VCaP (cell line): ENCODE measurements around the gene ARFRP1.
"Not testable (repeated sequence)": the region's sequence is repeated elsewhere in the genome, so short reads cannot be mapped to it uniquely, and the experiment has no call there.

ENCODE experiments used
- H3K27ac ChIP-seq: fragments of 450-650 bp; 2 replicates; pipeline ENCODE4 v1.5.1; 2017
- CTCF ChIP-seq: fragments of 450-650 bp; conservative IDR thresholded peaks from 2 replicates; pipeline ENCODE4 v1.5.1; 2017; ENCODE audit warnings: mild to moderate bottlenecking, moderate library complexity

The ARFRP1 gene

DNA sequence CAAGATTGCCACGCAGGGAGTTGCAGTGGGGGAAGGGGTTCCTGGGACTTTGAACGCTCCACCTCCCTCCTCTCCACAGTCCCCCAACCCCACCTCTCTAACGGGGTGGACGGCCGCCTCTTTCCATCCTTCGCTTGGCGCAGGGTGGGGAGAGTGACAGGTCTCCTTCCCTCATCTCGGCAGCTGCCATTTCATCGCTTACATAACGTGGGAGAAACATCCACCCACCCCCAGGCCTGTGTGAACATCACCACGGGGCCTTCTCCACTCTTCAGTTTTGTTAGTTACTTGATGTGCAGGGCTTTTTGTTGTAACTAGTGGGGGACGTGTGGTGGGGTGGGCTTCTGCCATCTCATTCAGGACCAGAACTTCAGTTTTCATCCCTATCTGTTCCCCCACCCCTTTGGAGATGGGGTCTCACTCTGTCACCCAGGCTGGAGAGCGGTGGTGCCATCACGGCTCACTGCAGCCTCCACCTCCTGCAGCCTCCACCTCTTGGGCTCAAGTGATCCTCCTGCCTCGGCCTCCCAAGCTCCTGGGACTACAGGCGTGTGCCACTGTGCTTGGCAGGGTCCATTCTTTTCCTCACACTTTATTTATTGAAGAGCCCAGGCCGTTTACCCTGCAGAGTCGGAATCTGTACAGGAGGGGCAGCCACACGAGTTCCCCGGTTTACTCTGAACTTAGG lies 32.0 kb downstream of the ARFRP1 start:
- no peak overlapping the region for H3K27ac ChIP-seq
- no peak for TF ChIP-seq CTCF

DNA sequence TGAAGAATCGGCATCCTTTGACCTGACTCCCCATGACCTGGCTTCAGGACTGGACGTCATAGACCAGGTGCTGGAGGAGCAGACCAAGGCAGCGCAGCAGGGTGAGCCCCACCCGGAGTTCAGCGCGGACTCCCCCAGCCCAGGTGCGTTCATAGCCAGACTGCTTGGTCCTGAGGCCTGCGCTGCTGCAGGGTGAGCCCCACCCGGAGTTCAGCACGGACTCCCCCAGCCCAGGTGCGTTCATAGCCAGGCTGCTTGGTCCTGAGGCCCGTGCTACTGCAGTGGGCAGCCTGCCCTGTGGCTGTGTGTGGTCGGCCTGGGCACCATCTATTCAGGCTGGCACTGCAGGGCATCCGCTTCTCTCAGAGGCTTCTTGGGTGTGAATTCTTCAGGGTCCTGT lies 33.8 kb downstream of the ARFRP1 start:
- H3K27ac ChIP-seq, result no peak overlapping the region
- TF ChIP-seq CTCF, result no peak

DNA sequence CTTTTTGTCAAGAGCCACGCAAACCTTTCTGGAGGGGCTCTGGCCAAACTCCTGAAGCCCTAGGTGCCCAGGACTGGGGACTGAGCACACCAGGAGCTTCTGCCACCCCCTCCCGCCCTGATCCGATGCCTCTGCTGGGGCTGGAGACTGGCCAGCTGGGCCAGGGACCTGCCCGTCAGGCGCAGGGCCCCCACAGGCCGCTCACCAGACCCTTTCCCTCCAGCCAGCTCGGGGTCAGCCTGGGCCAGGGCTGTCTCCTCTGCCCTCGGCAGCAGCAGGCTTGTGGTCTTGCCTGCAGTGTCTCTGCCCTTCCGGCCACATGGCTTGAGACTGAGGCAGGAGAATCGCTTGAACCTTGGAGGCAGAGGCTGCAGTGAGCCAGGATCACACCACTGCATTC lies 35.1 kb downstream of the ARFRP1 start:
- TF ChIP-seq CTCF, result no peak

GRCh38 chr20:63671695-63672094 lies 36.1 kb downstream of the ARFRP1 start:
- not testable (repeated sequence) for H3K27ac ChIP-seq

More for the DNA sequence above, 35.1 kb downstream of the ARFRP1 start:
- H3K27ac ChIP-seq, result no peak overlapping the region

- H3K27ac ChIP-seq, result no peak overlapping the region
- TF ChIP-seq CTCF, result no peak
Measured at GRCh38 chr20:63668351-63668750, 39.4 kb downstream of the ARFRP1 start.

DNA sequence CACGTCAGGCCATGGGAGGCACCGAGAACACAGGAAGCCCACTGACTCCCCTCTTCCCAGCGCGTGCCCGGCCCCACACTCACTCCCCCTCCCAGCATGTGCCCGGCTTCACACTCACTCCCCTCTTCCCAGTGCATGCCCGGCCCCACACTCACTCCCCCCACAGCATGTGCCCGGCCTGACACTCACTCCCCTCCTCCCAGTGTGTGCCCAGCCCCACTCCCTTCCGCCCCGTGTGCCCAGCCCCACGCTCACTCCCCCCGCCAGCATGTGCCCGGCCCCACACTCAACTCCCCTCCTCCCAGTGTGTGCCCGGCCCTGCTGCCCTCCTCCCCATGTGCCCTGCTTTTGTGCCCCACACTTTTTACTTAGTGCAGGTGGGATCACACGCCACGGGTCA lies 39.9 kb downstream of the ARFRP1 start:
- TF ChIP-seq CTCF, result no peak
- H3K27ac ChIP-seq, result no peak overlapping the region

- H3K27ac ChIP-seq, result no peak overlapping the region
- no peak for TF ChIP-seq CTCF
Measured at GRCh38 chr20:63665708-63666107, 42.1 kb downstream of the ARFRP1 start.

DNA sequence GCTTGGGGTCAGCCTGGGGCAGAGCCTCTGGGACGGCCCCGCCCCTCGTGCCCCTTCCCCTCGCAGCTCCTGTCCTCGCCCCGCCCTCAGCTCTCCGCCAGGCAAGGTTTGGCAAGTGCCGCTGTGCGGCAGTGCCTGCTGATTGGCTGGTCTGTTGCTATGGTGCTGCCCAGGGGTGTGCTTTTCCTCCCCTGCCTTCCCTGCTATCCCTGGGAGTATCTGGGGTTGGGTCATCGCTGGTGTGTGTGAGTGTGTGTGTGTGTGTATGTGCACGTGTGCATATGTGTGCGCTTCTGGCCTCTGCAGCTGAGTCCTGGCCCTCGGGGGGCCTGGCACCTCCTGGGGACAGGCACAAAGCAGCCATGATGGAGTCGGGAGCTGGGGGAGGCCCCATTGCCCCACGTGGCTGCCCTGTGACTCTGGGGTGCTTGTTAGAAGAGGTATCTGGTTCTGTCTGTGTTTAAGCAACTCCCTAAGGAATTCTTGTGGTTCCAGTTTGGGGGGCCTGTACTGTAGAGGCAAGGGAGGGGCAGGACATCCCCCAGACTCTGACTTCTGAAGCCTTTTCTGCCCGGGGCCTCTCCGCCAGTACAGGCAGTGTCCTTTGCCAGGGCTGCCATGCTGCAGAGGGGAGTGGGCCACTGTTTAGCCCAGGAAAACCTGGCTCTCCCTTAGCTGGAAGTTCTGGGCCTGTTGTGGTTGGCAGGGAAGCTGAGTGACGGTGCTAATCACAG lies 42.7 kb downstream of the ARFRP1 start:
- no peak for TF ChIP-seq CTCF
- no peak overlapping the region for H3K27ac ChIP-seq
